ENCODE measurements around the gene IMMP2L. TPM values are rescaled to one million over a fixed set of nuclear protein-coding genes. Genes with fewer than 3 reads are reported as not detected.

Gene IMMP2L
- total RNA-seq, 1 experiment from 2014 or later, result 13.6 TPM

DNA sequence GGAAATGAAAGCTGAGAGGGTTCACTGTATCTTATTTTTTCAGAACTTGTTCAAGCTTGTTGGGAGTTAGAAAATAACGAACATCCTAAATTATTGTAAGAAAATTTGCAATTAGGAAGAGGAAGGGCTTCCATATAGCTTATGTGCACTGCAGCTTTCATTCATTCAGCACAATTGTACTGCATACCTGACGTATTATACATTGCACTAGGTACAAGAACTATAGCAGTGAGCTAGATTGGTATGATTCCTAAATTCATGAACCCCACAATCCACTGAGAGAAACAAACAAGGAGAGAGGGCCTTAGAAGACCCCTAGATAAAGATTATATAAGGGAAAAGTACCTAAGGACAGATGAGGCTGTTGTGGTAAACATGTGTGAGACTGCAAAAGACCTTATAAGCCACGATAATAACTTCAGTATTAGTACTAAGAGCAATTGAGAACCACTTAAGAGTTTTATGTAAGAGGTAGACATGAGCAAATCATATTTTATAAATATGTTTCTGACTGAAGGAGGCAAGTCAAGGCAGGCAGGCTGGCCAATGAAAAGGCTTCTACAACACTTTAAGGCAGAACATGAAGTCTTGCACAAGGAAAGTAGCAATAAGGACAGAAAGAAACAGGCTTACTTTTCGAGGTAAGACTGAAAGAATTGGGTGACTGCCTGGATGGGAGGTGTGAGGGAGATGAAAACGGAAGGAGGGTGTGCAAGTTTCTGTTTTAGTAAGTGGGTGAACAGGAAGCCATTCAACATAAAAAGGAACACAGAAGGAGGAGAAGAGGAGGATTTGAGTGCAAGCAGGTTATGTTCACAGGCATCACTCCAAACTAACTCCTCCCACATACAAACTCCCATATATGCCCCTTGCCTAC lies 549.3 kb downstream of the IMMP2L start:
- TF ChIP-seq NFATC4 (CRISPR knock-in tag; IDR thresholded peaks at IDR 0.05) (no peak), ZNF425 (CRISPR knock-in tag; conservative IDR thresholded peaks at IDR 0.05) (no peak), SMAD3 (CRISPR knock-in tag; IDR thresholded peaks at IDR 0.05; ENCODE audit: borderline replicate concordance) (no peak), CBFB (CRISPR knock-in tag; IDR thresholded peaks at IDR 0.05; ENCODE audit: low read depth) (no peak), SMAD4 (CRISPR knock-in tag; IDR thresholded peaks at IDR 0.05) (no peak), FOXK1 (CRISPR knock-in tag; IDR thresholded peaks at IDR 0.05) (no peak), ATF1 (CRISPR knock-in tag; IDR thresholded peaks at IDR 0.05) (no peak), ZNF138 (CRISPR knock-in tag; conservative IDR thresholded peaks at IDR 0.05) (no peak), GABPB1 (CRISPR knock-in tag; IDR thresholded peaks at IDR 0.05) (no peak)
- TF ChIP-seq, protein P1, sequence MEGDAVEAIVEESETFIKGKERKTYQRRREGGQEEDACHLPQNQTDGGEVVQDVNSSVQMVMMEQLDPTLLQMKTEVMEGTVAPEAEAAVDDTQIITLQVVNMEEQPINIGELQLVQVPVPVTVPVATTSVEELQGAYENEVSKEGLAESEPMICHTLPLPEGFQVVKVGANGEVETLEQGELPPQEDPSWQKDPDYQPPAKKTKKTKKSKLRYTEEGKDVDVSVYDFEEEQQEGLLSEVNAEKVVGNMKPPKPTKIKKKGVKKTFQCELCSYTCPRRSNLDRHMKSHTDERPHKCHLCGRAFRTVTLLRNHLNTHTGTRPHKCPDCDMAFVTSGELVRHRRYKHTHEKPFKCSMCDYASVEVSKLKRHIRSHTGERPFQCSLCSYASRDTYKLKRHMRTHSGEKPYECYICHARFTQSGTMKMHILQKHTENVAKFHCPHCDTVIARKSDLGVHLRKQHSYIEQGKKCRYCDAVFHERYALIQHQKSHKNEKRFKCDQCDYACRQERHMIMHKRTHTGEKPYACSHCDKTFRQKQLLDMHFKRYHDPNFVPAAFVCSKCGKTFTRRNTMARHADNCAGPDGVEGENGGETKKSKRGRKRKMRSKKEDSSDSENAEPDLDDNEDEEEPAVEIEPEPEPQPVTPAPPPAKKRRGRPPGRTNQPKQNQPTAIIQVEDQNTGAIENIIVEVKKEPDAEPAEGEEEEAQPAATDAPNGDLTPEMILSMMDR (IDR thresholded peaks at IDR 0.05), result no peak
- POLR2A ChIA-PET, result interaction anchor here (0.5 kb wide), 1 partner anchor 74 kb away, joined by 4 read pairs; no protein-coding TSS in a partner anchor
- H3K27me3 Mint-ChIP-seq (ENCODE audit: low read depth), result no peaks in the 10 kb centered on the region
- H3K36me3 Mint-ChIP-seq, result no peaks in the 10 kb centered on the region
- DNase-seq (ENCODE audit: low spot score) (no peak), ATAC-seq (no peak)
- H3K27ac Mint-ChIP-seq, result 0 out of 2 replicates have a peak overlapping the region, but pooled peaks have one; percentile 39
- CTCF ChIA-PET, result interaction anchor here (1.2 kb wide), 1 partner anchor 86 kb away, joined by 3 read pairs; no protein-coding TSS in a partner anchor
- no peaks in the 10 kb centered on the region for H3K9me3 Mint-ChIP-seq
- H3K4me3 Mint-ChIP-seq, result no peak overlapping the region
- H3K4me1 Mint-ChIP-seq, result peaks cover 3% of the 10 kb centered on the region

DNA sequence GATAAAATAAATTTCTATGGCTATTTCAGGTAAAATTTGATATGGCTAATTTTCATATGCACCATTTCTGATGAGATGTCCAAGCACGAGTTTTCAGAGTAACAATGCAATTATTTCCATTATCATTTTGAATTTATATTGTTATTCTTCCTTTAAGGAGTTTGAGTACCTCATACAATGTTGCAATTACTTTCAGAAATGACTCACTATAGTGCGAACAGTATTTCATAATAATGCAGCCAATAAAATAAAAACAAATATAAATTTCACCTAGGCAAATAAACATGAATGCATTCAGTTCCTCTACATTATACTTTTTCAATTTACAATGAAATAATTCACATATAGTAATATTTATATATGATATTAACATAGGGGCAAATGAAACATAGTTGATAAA lies 550.1 kb downstream of the IMMP2L start:
- Mint-ChIP-seq H3K36me3 (no peaks in the 10 kb centered on the region), H3K27me3 (ENCODE audit: low read depth) (no peaks in the 10 kb centered on the region), H3K9me3 (no peaks in the 10 kb centered on the region), H3K27ac (no peak overlapping the region), H3K4me1 (peaks cover 3% of the 10 kb centered on the region; the same call in 1 of the 2 replicates), H3K4me3 (no peak overlapping the region)
- ChIA-PET CTCF (interaction anchor here (1.2 kb wide), 1 partner anchor 86 kb away, joined by 3 read pairs; no protein-coding TSS in a partner anchor), POLR2A (no interaction called here)
- DNase-seq (ENCODE audit: low spot score), result no peak
- no peak for ATAC-seq
- TF ChIP-seq KAT7 (CRISPR knock-in tag; IDR thresholded peaks at IDR 0.05; ENCODE audit: borderline replicate concordance) (no peak), TEAD1 (CRISPR knock-in tag; IDR thresholded peaks at IDR 0.05) (no peak), ZNF121 (CRISPR knock-in tag; IDR thresholded peaks at IDR 0.05) (no peak), GTF2I (CRISPR knock-in tag; conservative IDR thresholded peaks at IDR 0.05) (no peak), JAZF1 (CRISPR knock-in tag; IDR thresholded peaks at IDR 0.05) (no peak), FOXJ3 (CRISPR knock-in tag; IDR thresholded peaks at IDR 0.05; ENCODE audit: borderline replicate concordance) (no peak), CREB1 (CRISPR knock-in tag; IDR thresholded peaks at IDR 0.05) (no peak), E2F4 (CRISPR knock-in tag; IDR thresholded peaks at IDR 0.05; ENCODE audit: borderline replicate concordance, low read depth) (no peak), RORB (CRISPR knock-in tag; IDR thresholded peaks at IDR 0.05) (no peak)
- TF ChIP-seq, protein P2, sequence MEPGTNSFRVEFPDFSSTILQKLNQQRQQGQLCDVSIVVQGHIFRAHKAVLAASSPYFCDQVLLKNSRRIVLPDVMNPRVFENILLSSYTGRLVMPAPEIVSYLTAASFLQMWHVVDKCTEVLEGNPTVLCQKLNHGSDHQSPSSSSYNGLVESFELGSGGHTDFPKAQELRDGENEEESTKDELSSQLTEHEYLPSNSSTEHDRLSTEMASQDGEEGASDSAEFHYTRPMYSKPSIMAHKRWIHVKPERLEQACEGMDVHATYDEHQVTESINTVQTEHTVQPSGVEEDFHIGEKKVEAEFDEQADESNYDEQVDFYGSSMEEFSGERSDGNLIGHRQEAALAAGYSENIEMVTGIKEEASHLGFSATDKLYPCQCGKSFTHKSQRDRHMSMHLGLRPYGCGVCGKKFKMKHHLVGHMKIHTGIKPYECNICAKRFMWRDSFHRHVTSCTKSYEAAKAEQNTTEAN (CRISPR knock-in tag; IDR thresholded peaks at IDR 0.05), result no peak

Measured in WTC11 (cell line).